K562 (cell line): ENCODE results near the gene TMEM154. TPM values are rescaled to one million over a fixed set of nuclear protein-coding genes. Genes with fewer than 3 reads are reported as not detected.
A peak's percentile ranks its signal among the peaks of the same experiment; 100 is the strongest.

ENCODE experiments used
- BRD9 ChIP-seq: fragments of 450-650 bp; IDR thresholded peaks from 2 replicates; pipeline ENCODE4 v1.6.1; 2018; ENCODE audit warnings: low read depth; ENCODE audit not compliant: partially characterized antibody
- CHD1 ChIP-seq: fragments of 200-600 bp; sonication (generic); IDR thresholded peaks from one replicate; pipeline ENCODE4 v1.6.1; 2012; ENCODE audit warnings: mild to moderate bottlenecking, moderate library complexity, low read length, inconsistent platforms
- DLX4 ChIP-seq: fragments of 250-450 bp; sonication (Bioruptor Pico); IDR thresholded peaks from 2 replicates; pipeline ENCODE4 v1.6.1; 2021; ENCODE audit warnings: mild to moderate bottlenecking
- GATAD2B ChIP-seq: fragments of 450-650 bp; IDR thresholded peaks from 2 replicates; pipeline ENCODE4 v1.6.1; 2017; ENCODE audit warnings: mild to moderate bottlenecking, borderline replicate concordance
- HLTF ChIP-seq: fragments of 450-650 bp; IDR thresholded peaks from 2 replicates; pipeline ENCODE4 v1.6.1; 2016
- HMG20A ChIP-seq: fragments of 450-650 bp; formaldehyde crosslinking; conservative IDR thresholded peaks from 2 replicates; pipeline ENCODE4 v1.4.0; 2020; ENCODE audit warnings: mild to moderate bottlenecking, mixed read lengths
- HMG20B ChIP-seq: fragments of 250-450 bp; sonication (Bioruptor Pico); IDR thresholded peaks from 2 replicates; pipeline ENCODE4 v1.5.0; 2021; ENCODE audit warnings: mild to moderate bottlenecking
- HNRNPH1 ChIP-seq: fragments of 200-400 bp; formaldehyde crosslinking; optimal IDR thresholded peaks from 2 replicates; pipeline ENCODE3; 2017; ENCODE audit warnings: low read depth, mild to moderate bottlenecking, low read length, moderate library complexity
- HOMEZ ChIP-seq: fragments of 250-450 bp; sonication (Bioruptor Pico); IDR thresholded peaks from 2 replicates; pipeline ENCODE4 v1.4.0; 2020; ENCODE audit warnings: mild to moderate bottlenecking, moderate library complexity
- KDM1A ChIP-seq, 2 experiments: fragments of 450-650 bp; IDR thresholded peaks; 2 replicates each; pipeline ENCODE4 v1.6.1; 2016; ENCODE audit warnings: mild to moderate bottlenecking in 2 of 2
- KLF10 ChIP-seq: fragments of 250-450 bp; sonication (Bioruptor Pico); IDR thresholded peaks from 2 replicates; pipeline ENCODE4 v1.6.1; 2021; ENCODE audit warnings: matching md5 sums
- MEIS2 ChIP-seq: fragments of 450-650 bp; IDR thresholded peaks from 2 replicates; pipeline ENCODE4 v1.6.1; 2014; ENCODE audit warnings: mild to moderate bottlenecking; ENCODE audit not compliant: partially characterized antibody
- NCOR1 ChIP-seq: fragments of 450-650 bp; IDR thresholded peaks from 2 replicates; pipeline ENCODE4 v1.6.1; 2016; ENCODE audit warnings: mild to moderate bottlenecking, moderate library complexity
- NFXL1 ChIP-seq: fragments of 450-650 bp; formaldehyde crosslinking; IDR thresholded peaks from 2 replicates; pipeline ENCODE4 v1.4.0; 2021; ENCODE audit warnings: mild to moderate bottlenecking
- NR3C1 ChIP-seq: sonication (generic); formaldehyde crosslinking; IDR thresholded peaks from 2 replicates; pipeline ENCODE4 v1.8.1; 2022; ENCODE audit warnings: missing genetic modification reagents
- PATZ1 ChIP-seq: fragments of 250-450 bp; sonication (Bioruptor Pico); IDR thresholded peaks from 2 replicates; pipeline ENCODE4 v1.5.0; 2020; ENCODE audit warnings: mild to moderate bottlenecking, borderline replicate concordance
- PCBP2 ChIP-seq: fragments of 200-400 bp; formaldehyde crosslinking; IDR thresholded peaks from 2 replicates; pipeline ENCODE4 v1.6.1; 2018; ENCODE audit warnings: low read length, low read depth, mild to moderate bottlenecking, moderate library complexity; ENCODE audit not compliant: poor library complexity, severe bottlenecking
- POLR2AphosphoS2 ChIP-seq: IDR thresholded peaks from 2 replicates; pipeline ENCODE4 v1.6.1; 2012; ENCODE audit warnings: low read length, improper control_type of control experiment
- PTBP1 ChIP-seq: fragments of 200-400 bp; formaldehyde crosslinking; IDR thresholded peaks from 2 replicates; pipeline ENCODE4 v1.6.1; 2017; ENCODE audit warnings: low read depth, low read length
- SAFB ChIP-seq: fragments of 200-400 bp; formaldehyde crosslinking; IDR thresholded peaks from 2 replicates; pipeline ENCODE4 v1.6.1; 2017; ENCODE audit warnings: low read depth, low read length, borderline replicate concordance
- TCF7 ChIP-seq: sonication (generic); IDR thresholded peaks from 2 replicates; pipeline ENCODE4 v1.6.1; 2016; ENCODE audit warnings: antibody characterized with exemption, borderline replicate concordance
- TEAD1 ChIP-seq, 2 experiments: fragments of 450-650 bp in 1 of 2; sonication (generic) in 1 of 2; formaldehyde crosslinking; IDR thresholded peaks; 2 replicates each; pipeline versions ENCODE4 v1.4.0 to v1.8.0; 2020 to 2022; ENCODE audit warnings: mild to moderate bottlenecking in 2 of 2, missing genetic modification reagents in 1 of 2
- TEAD4 ChIP-seq, 2 experiments: sonication (generic) in 1 of 2; formaldehyde crosslinking in 1 of 2; IDR thresholded peaks; 2 replicates each; pipeline versions ENCODE4 v1.6.1 to v1.8.0; 2012 to 2022; ENCODE audit warnings: borderline replicate concordance in 1 of 2, inconsistent platforms in 1 of 2, low read length in 1 of 2, mild to moderate bottlenecking in 1 of 2, missing genetic modification reagents in 1 of 2
- ZBTB17 ChIP-seq: fragments of 450-650 bp; formaldehyde crosslinking; IDR thresholded peaks from 2 replicates; pipeline ENCODE4 v1.4.0; 2020; ENCODE audit warnings: mild to moderate bottlenecking
- ZEB2 ChIP-seq: fragments of 450-650 bp; IDR thresholded peaks from 2 replicates; pipeline ENCODE4 v1.6.1; 2016
- ZNF133 ChIP-seq: fragments of 250-450 bp; sonication (Bioruptor Pico); IDR thresholded peaks from 2 replicates; pipeline ENCODE4 v1.4.0; 2020; ENCODE audit warnings: mild to moderate bottlenecking
- ZNF239 ChIP-seq: fragments of 250-450 bp; sonication (Bioruptor Pico); IDR thresholded peaks from 2 replicates; pipeline ENCODE4 v1.4.0; 2020; ENCODE audit warnings: mild to moderate bottlenecking
- ZNF408 ChIP-seq: fragments of 250-450 bp; sonication (Bioruptor Pico); IDR thresholded peaks from 2 replicates; pipeline ENCODE4 v1.4.0; 2020; ENCODE audit warnings: low read depth, mild to moderate bottlenecking, moderate library complexity
- ZSCAN29 ChIP-seq: fragments of 450-650 bp; IDR thresholded peaks from 2 replicates; pipeline ENCODE4 v1.6.1; 2017
- polyA plus RNA-seq, 8 experiments: library from polyadenylated mRNA; depleted of rRNA in 4 of 8; stranded (reverse) in 5 of 8; unstranded in 3 of 8; fragments of >200 nt; fragmentation: Nextera tagmentation in 2 of 8; fragmentation: Illumina TruSeq in 1 of 8; extraction: Ambion mirVana in 2 of 8; extraction: Trizol in 1 of 8; gene quantifications; 2 replicates each; pipeline versions ENCODE4 v1.2.1 to v1.2.3, GENCODE V29; 2011 to 2014; ENCODE audit warnings: inconsistent platforms in 1 of 8, missing spikeins in 1 of 8
- total RNA-seq, 7 experiments: library from RNA; depleted of rRNA in 6 of 7; stranded (reverse); fragments of >200 nt in 6 of 7; fragmentation: Illumina TruSeq in 2 of 7; extraction: Trizol in 2 of 7; gene quantifications; 2 replicates each; pipeline versions ENCODE4 v1.2.1 to v1.2.3, GENCODE V29; 2011 to 2021; ENCODE audit warnings: low replicate concordance in 1 of 7

The TMEM154 gene
- total and polyA plus RNA-seq, 9 of the 15 experiments (the other 6 are each of a cell fraction or from before 2014, with no cell fraction given) = 0.13 to 1.8 (median 0.58) TPM

- TF ChIP-seq POLR2AphosphoS2 (no peak), KDM1A (IDR thresholded peaks at IDR 0.05) (peak; percentile 98), NR3C1 (CRISPR knock-in tag) (no peak), HMG20A (CRISPR knock-in tag) (no peak), GATAD2B (no peak), ZBTB17 (CRISPR knock-in tag) (no peak), PTBP1 (no peak), MEIS2 (no peak), TEAD4 (IDR thresholded peaks at IDR 0.05; ENCODE audit: low read length) (peak; percentile 85), TEAD4 (CRISPR knock-in tag; IDR thresholded peaks at IDR 0.05; ENCODE audit: borderline replicate concordance) (no peak), PCBP2 (no peak), ZNF408 (no peak), HMG20B (CRISPR knock-in tag) (no peak), TEAD1 (CRISPR knock-in tag; IDR thresholded peaks at IDR 0.05) (0 out of 4 replicates have a peak, but pooled peaks of 1 of the 2 experiments have one; percentile 45), HLTF (no peak), ZSCAN29 (no peak), HOMEZ (CRISPR knock-in tag) (no peak), CHD1 (no peak), TCF7 (no peak), ZNF239 (CRISPR knock-in tag) (no peak), KLF10 (no peak), HNRNPH1 (no peak), PATZ1 (CRISPR knock-in tag) (no peak), SAFB (no peak), ZEB2 (peak; percentile 63), NCOR1 (peak; percentile 58), BRD9 (no peak), DLX4 (no peak), ZNF133 (no peak), NFXL1 (no peak)
Observed at GRCh38 chr4:152572417-152573086, 107.2 kb downstream of the TMEM154 start (continued).
